Gastrocnemius medialis (tissue), 4 donors: ENCODE data around the gene IFI30.

Experiments
- CTCF ChIP-seq, 5 experiments: fragments of 450-650 bp in 3 of 5; fragments of 200-600 bp in 2 of 5; sonication (generic) in 2 of 5; IDR thresholded peaks in 4 of 5; conservative IDR thresholded peaks in 1 of 5; 1 replicate in 4 of 5; 2 replicates in 1 of 5; pipeline ENCODE4 v1.5.1; 2016 to 2019; ENCODE audit warnings: antibody characterized with exemption in 5 of 5, mild to moderate bottlenecking in 3 of 5, moderate library complexity in 3 of 5
- POLR2A ChIP-seq, 2 donors: fragments of 450-650 bp; IDR thresholded peaks; one replicate each; pipeline ENCODE4 v1.6.1; 2017; ENCODE audit warnings: antibody characterized with exemption in 2 of 2, mild to moderate bottlenecking in 2 of 2, moderate library complexity in 2 of 2

GRCh38 chr19:18152442-18152816, 21.2 kb upstream of the IFI30 start:
- TF ChIP-seq CTCF (IDR thresholded peaks at IDR 0.05 in 4 of 5, conservative IDR thresholded peaks at IDR 0.05 in 1 of 5) (peak; percentile 42 to 70 (median 56)), POLR2A (IDR thresholded peaks at IDR 0.05) (no peak)
